ENCODE measurements around the gene BICC1. TPM values are rescaled to one million over a fixed set of nuclear protein-coding genes. Genes with fewer than 3 reads are reported as not detected.

BICC1 gene
- total and polyA plus RNA-seq, 2 of the 8 experiments (the other 6 are each of a cell fraction or from before 2014, with no cell fraction given), result 0.20 to 0.73 TPM

DNA sequence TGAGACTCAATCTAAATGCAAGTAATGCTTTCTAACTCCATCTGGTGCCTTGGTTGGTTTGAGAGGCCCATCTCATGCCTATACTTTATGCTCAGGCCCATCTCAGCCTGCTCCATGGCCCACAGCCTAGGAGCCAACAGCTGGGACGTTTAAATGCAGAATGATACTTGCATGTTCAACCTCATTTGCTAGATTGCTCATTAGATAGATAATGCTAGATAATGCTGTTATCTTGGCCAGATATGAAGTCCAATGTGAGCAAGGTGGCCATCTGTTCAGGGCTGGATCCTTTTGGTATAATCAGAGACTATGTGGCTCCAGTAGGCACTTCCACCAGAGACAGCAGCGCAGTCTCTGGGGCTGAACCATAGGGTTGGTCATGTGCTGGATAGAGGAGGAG is 342.1 kb downstream of the BICC1 start:
- WGBS, 2 experiments (ENCODE audit: extremely low coverage in 1 of 2, insufficient coverage in 1 of 2, insufficient read length in 1 of 2, insufficient replicate concordance in 2 of 2, low coverage in 1 of 2, low lambda C conversion rate in 2 of 2, missing lambda C conversion rate in 1 of 2), result 95% methylated on average over 2 of the region's 2 CpGs; no CpG with 5 or more reads in 1 of the 2 experiments
- ChIA-PET POLR2A (ENCODE audit: partially characterized antibody) (no interaction called here), CTCF (ENCODE audit: partially characterized antibody) (no interaction called here)

More for the DNA sequence above, 342.1 kb downstream of the BICC1 start:
- no peak overlapping the region for H2AK5ac ChIP-seq (ENCODE audit: low read depth, low read length)
- no peak overlapping the region for H3K4ac ChIP-seq (replicated peaks; ENCODE audit: insufficient read length, low read depth, low read length)
- H3K27me3 ChIP-seq (replicated peaks in 1 of 4; ENCODE audit: control insufficient read depth in 3 of 4, extremely low read depth in 1 of 4, insufficient read depth in 3 of 4, low read length in 3 of 4), result no peaks in the 10 kb centered on the region
- H2BK120ac ChIP-seq (replicated peaks; ENCODE audit: low read depth, low read length), result no peak overlapping the region
- no peak overlapping the region for H3K18ac ChIP-seq (ENCODE audit: extremely low read depth, low read length)
- H3K27ac ChIP-seq (ENCODE audit: low read depth, low read length), result no peak overlapping the region
- H2BK15ac ChIP-seq (ENCODE audit: low read length), result no peak overlapping the region
- no peak overlapping the region for H4K5ac ChIP-seq (ENCODE audit: insufficient read length, low read depth, low read length)
- no peaks in the 10 kb centered on the region for H3K79me2 ChIP-seq (ENCODE audit: control insufficient read depth in 1 of 2, insufficient read depth in 2 of 2, low read length in 2 of 2)
- H3K14ac ChIP-seq (ENCODE audit: insufficient read length), result no peak overlapping the region
- H3K9me3 ChIP-seq (ENCODE audit: insufficient read depth in 2 of 2, low read depth in 1 of 2, low read length in 1 of 2), result peaks cover 0 to 3% of the 10 kb centered on the region in 2 experiments; a peak in 1 of 4 replicates
- no peak overlapping the region for H3K4me3 ChIP-seq (ENCODE audit: extremely low read depth in 1 of 4, insufficient read depth in 2 of 4, low read depth in 3 of 4, low read length in 4 of 4)
- TF ChIP-seq RNF2 (IDR thresholded peaks at IDR 0.05; ENCODE audit: borderline replicate concordance, low read depth, low read length, missing control alignments, poor library complexity, severe bottlenecking), result no peak
- no peaks in the 10 kb centered on the region for H4K20me1 ChIP-seq (replicated peaks in 1 of 2; ENCODE audit: control insufficient read depth in 1 of 2, insufficient read depth in 2 of 2, low read length in 2 of 2)
- no peak overlapping the region for H3K4me2 ChIP-seq (ENCODE audit: insufficient read depth in 1 of 2, low read depth in 2 of 2, low read length in 2 of 2)
- no peak for FAIRE-seq
- H3K9ac ChIP-seq (replicated peaks in 1 of 4; ENCODE audit: extremely low read depth in 1 of 4, low read depth in 3 of 4, low read length in 3 of 4), result no peak overlapping the region
- no peak overlapping the region for H2AFZ ChIP-seq (ENCODE audit: low read length)
- H2BK20ac ChIP-seq (ENCODE audit: low read length), result no peak overlapping the region
- no peak overlapping the region for H2BK5ac ChIP-seq (ENCODE audit: low read depth, low read length)
- peaks cover 0 to 6% (median 3%) of the 10 kb centered on the region in 4 experiments; a peak in 3 of 7 replicates for H3K4me1 ChIP-seq (replicated peaks in 1 of 4; ENCODE audit: control insufficient read depth in 3 of 4, insufficient read depth in 4 of 4, low read length in 3 of 4)
- no peak overlapping the region for H4K8ac ChIP-seq (ENCODE audit: extremely low read depth, insufficient read depth, low read length)
- no peak for DNase-seq (ENCODE audit: low read depth in 1 of 2, low spot score in 2 of 2)
- H4K91ac ChIP-seq (replicated peaks; ENCODE audit: insufficient read length, low read length), result no peak overlapping the region
- no peaks in the 10 kb centered on the region for H3K36me3 ChIP-seq (ENCODE audit: control insufficient read depth in 2 of 4, insufficient read depth in 4 of 4, low read length in 3 of 4)
- no peak overlapping the region for H3K23ac ChIP-seq (ENCODE audit: insufficient read length)
- H3K79me1 ChIP-seq (ENCODE audit: low read depth, low read length), result no peaks in the 10 kb centered on the region
- H3K56ac ChIP-seq (replicated peaks; ENCODE audit: insufficient read length, low read depth, low read length), result no peak overlapping the region
- H2BK12ac ChIP-seq (ENCODE audit: low read depth, low read length), result no peak overlapping the region
- no peaks in the 10 kb centered on the region for H3K23me2 ChIP-seq (ENCODE audit: low read depth, low read length)
